ENCODE data around the gene TAS2R39.

The TAS2R39 gene

GRCh38 chr7:143216686-143217085, 33.5 kb downstream of the TAS2R39 start:
- no peaks in the 10 kb centered on the region for H3K36me3 ChIP-seq (ENCODE audit: insufficient read depth, low read length)
- no peaks in the 10 kb centered on the region for H3K9me3 ChIP-seq (ENCODE audit: insufficient read depth, low read depth, low read length)
- H3K9ac ChIP-seq (ENCODE audit: low read depth, low read length): no peak overlapping the region
- 89% methylated on average over 2 of the region's 2 CpGs for WGBS
- H3K4me3 ChIP-seq (ENCODE audit: low read length): no peak overlapping the region
- H3K27me3 ChIP-seq (ENCODE audit: insufficient read depth, low read length): no peaks in the 10 kb centered on the region
- H3K27ac ChIP-seq (ENCODE audit: low read depth, low read length): no peak overlapping the region
- H3K4me1 ChIP-seq (ENCODE audit: insufficient read depth, low read length): no peaks in the 10 kb centered on the region

GRCh38 chr7:143217806-143218205, 34.6 kb downstream of the TAS2R39 start:
- H3K36me3 ChIP-seq (ENCODE audit: insufficient read depth, low read length): no peaks in the 10 kb centered on the region
- no peak overlapping the region for H3K4me3 ChIP-seq (ENCODE audit: low read length)
- WGBS: 95% methylated on average over 2 of the region's 2 CpGs
- no peaks in the 10 kb centered on the region for H3K9me3 ChIP-seq (ENCODE audit: insufficient read depth, low read depth, low read length)
- H3K27ac ChIP-seq (ENCODE audit: low read depth, low read length): no peak overlapping the region
- no peaks in the 10 kb centered on the region for H3K27me3 ChIP-seq (ENCODE audit: insufficient read depth, low read length)
- H3K9ac ChIP-seq (ENCODE audit: low read depth, low read length): no peak overlapping the region
- no peaks in the 10 kb centered on the region for H3K4me1 ChIP-seq (ENCODE audit: insufficient read depth, low read length)

GRCh38 chr7:143221286-143221685, 38.1 kb downstream of the TAS2R39 start:
- no peaks in the 10 kb centered on the region for H3K9me3 ChIP-seq (ENCODE audit: insufficient read depth, low read depth, low read length)
- no peak overlapping the region for H3K4me3 ChIP-seq (ENCODE audit: low read length)
- WGBS: 82% methylated on average over 2 of the region's 2 CpGs

DNA sequence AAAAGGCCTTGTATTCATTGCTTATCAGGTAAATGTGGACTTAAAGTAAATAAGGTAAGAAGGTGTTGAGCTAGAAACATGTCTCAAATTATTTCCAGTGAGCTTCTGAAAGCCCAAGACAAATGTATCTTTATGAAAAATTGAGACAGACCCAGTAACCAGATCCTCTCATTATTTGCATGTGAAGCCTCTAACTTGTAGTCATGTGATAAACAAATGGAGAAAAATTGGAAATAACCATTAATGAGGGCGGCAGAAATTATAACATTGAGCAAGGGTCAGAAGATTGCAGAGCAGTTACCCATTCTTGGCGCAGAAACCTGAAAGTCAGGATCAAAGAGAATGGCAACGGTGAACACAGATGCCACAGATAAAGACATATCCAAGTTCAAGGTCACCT, 38.5 kb downstream of the TAS2R39 start, which contains the start of gene TAS2R40:
TAS2R40 (plus strand) TSS at position 301 of the 400 bp plus-strand sequence; CDS start at position 343, 42 bp downstream.
- no peak within 1 kb of the TSS for H3K27ac ChIP-seq (ENCODE audit: low read depth, low read length)
- 89% methylated on average over 3 of the region's 3 CpGs for WGBS
- no peak within 1 kb of the TSS for H3K9ac ChIP-seq (ENCODE audit: low read depth, low read length)
- H3K9me3 ChIP-seq (ENCODE audit: insufficient read depth, low read depth, low read length): no peaks in the 10 kb centered on the region
- H3K4me3 ChIP-seq (ENCODE audit: low read length): no peak within 1 kb of the TSS
- H3K27me3 ChIP-seq (ENCODE audit: insufficient read depth, low read length): no peaks in the 10 kb centered on the region
- no peaks in the 10 kb centered on the region for H3K4me1 ChIP-seq (ENCODE audit: insufficient read depth, low read length)
- no peaks in the 10 kb centered on the region for H3K36me3 ChIP-seq (ENCODE audit: insufficient read depth, low read length)

More at GRCh38 chr7:143221286-143221685, 38.1 kb downstream of the TAS2R39 start:
- Histone ChIP-seq H3K36me3 (ENCODE audit: insufficient read depth, low read length) (no peaks in the 10 kb centered on the region), H3K4me1 (ENCODE audit: insufficient read depth, low read length) (no peaks in the 10 kb centered on the region), H3K27ac (ENCODE audit: low read depth, low read length) (no peak overlapping the region), H3K9ac (ENCODE audit: low read depth, low read length) (no peak overlapping the region), H3K27me3 (ENCODE audit: insufficient read depth, low read length) (no peaks in the 10 kb centered on the region)

DNA sequence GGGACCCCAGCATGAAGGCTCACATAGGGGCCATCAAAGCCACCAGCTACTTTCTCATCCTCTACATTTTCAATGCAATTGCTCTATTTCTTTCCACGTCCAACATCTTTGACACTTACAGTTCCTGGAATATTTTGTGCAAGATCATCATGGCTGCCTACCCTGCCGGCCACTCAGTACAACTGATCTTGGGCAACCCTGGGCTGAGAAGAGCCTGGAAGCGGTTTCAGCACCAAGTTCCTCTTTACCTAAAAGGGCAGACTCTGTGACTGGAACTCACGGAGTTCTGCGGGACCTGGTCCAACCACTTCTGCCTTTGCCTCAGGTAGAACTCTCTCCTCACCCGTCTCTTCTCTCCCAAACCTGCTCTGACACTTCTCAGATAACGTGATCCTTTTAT, 39.6 kb downstream of the TAS2R39 start:
- no peaks in the 10 kb centered on the region for H3K9me3 ChIP-seq (ENCODE audit: insufficient read depth, low read depth, low read length)
- H3K27ac ChIP-seq (ENCODE audit: low read depth, low read length): no peak overlapping the region
- H3K36me3 ChIP-seq (ENCODE audit: insufficient read depth, low read length): no peaks in the 10 kb centered on the region
- H3K9ac ChIP-seq (ENCODE audit: low read depth, low read length): no peak overlapping the region
- no peaks in the 10 kb centered on the region for H3K27me3 ChIP-seq (ENCODE audit: insufficient read depth, low read length)
- no peak overlapping the region for H3K4me3 ChIP-seq (ENCODE audit: low read length)
- H3K4me1 ChIP-seq (ENCODE audit: insufficient read depth, low read length): no peaks in the 10 kb centered on the region
- WGBS: 90% methylated on average over 6 of the region's 7 CpGs

GRCh38 chr7:143223784-143224183, 40.6 kb downstream of the TAS2R39 start:
- Histone ChIP-seq H3K9ac (ENCODE audit: low read depth, low read length) (no peak overlapping the region), H3K9me3 (ENCODE audit: insufficient read depth, low read depth, low read length) (no peaks in the 10 kb centered on the region), H3K27ac (ENCODE audit: low read depth, low read length) (no peak overlapping the region), H3K4me1 (ENCODE audit: insufficient read depth, low read length) (no peaks in the 10 kb centered on the region), H3K27me3 (ENCODE audit: insufficient read depth, low read length) (no peaks in the 10 kb centered on the region), H3K36me3 (ENCODE audit: insufficient read depth, low read length) (no peaks in the 10 kb centered on the region), H3K4me3 (ENCODE audit: low read length) (no peak overlapping the region)
- 89% methylated on average over 4 of the region's 4 CpGs for WGBS

DNA sequence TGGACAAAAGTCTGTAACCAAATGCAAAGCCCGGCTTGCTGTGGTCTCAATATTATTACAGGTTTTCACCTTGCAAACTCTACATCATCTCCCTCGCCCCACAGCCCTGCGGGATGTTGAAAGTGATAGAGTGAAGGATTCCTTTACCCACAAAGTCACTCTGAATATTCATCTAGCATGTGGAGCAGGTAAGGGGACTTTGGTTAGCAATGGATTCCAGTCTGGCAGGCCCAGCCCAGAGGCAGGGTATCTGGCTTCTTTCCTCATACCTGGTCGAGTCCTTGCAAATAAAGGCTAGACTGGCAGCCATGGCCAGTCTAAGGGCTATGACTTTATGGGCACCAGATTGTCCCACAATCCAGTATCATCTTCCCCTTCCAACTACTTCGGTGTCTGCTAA, 41.8 kb downstream of the TAS2R39 start:
- H3K9ac ChIP-seq (ENCODE audit: low read depth, low read length): no peak overlapping the region
- 95% methylated on average over 3 of the region's 5 CpGs for WGBS
- no peaks in the 10 kb centered on the region for H3K36me3 ChIP-seq (ENCODE audit: insufficient read depth, low read length)
- peaks cover 5% of the 10 kb centered on the region for H3K4me1 ChIP-seq (ENCODE audit: insufficient read depth, low read length)
- no peaks in the 10 kb centered on the region for H3K27me3 ChIP-seq (ENCODE audit: insufficient read depth, low read length)
- H3K27ac ChIP-seq (ENCODE audit: low read depth, low read length): no peak overlapping the region
- H3K9me3 ChIP-seq (ENCODE audit: insufficient read depth, low read depth, low read length): no peaks in the 10 kb centered on the region
- no peak overlapping the region for H3K4me3 ChIP-seq (ENCODE audit: low read length)

GRCh38 chr7:143227806-143228205, 44.6 kb downstream of the TAS2R39 start:
- H3K27me3 ChIP-seq (ENCODE audit: insufficient read depth, low read length): no peaks in the 10 kb centered on the region
- WGBS: 86% methylated on average over 1 of the region's 1 CpG
- H3K9me3 ChIP-seq (ENCODE audit: insufficient read depth, low read depth, low read length): no peaks in the 10 kb centered on the region
- H3K4me1 ChIP-seq (ENCODE audit: insufficient read depth, low read length): peaks cover 5% of the 10 kb centered on the region
- no peaks in the 10 kb centered on the region for H3K36me3 ChIP-seq (ENCODE audit: insufficient read depth, low read length)
- H3K4me3 ChIP-seq (ENCODE audit: low read length): no peak overlapping the region
- H3K9ac ChIP-seq (ENCODE audit: low read depth, low read length): no peak overlapping the region
- no peak overlapping the region for H3K27ac ChIP-seq (ENCODE audit: low read depth, low read length)

DNA sequence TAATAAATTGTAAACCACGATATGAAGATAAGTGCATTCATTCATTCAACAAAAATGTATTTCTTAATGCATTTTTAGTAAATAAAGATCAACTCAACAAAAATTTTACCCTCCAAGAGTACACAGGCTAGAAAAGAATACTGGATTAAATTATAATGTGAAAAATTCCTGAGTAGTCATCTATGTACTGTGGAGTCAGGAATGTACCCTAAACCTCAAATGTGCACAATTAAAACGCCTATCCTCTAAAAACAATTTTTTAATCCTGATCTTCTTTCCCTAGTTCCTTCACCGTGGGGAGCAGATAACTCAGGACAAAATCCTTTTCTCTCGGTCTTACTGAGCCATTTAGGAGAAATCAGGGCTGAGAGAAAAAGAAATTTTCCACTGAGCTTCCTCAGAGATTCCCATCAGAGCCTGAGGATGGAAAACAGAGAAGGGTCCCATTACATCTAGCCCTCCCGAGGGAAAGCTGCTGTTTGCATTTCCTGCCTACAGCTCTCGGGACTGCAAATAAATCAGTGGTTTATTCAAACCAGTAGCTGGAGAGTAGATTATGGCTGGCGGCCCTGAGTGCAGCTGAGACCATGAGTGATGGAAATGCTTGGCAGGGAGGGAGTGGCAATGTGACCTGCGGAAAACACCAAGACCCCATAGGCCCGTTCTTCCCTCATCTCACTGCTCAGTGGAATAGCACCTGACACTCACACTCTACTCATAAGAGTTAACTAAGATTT, 46.0 kb downstream of the TAS2R39 start:
- H3K4me3 ChIP-seq (ENCODE audit: low read length): no peak overlapping the region
- H3K27ac ChIP-seq (ENCODE audit: low read depth, low read length): no peak overlapping the region
- 46% methylated on average over 6 of the region's 9 CpGs for WGBS
- H3K27me3 ChIP-seq (ENCODE audit: insufficient read depth, low read length): no peaks in the 10 kb centered on the region
- H3K9ac ChIP-seq (ENCODE audit: low read depth, low read length): no peak overlapping the region
- no peaks in the 10 kb centered on the region for H3K36me3 ChIP-seq (ENCODE audit: insufficient read depth, low read length)
- no peaks in the 10 kb centered on the region for H3K9me3 ChIP-seq (ENCODE audit: insufficient read depth, low read depth, low read length)
- H3K4me1 ChIP-seq (ENCODE audit: insufficient read depth, low read length): peaks cover 5% of the 10 kb centered on the region

- Histone ChIP-seq H3K27ac (ENCODE audit: low read depth, low read length) (no peak overlapping the region), H3K36me3 (ENCODE audit: insufficient read depth, low read length) (no peaks in the 10 kb centered on the region), H3K9ac (ENCODE audit: low read depth, low read length) (no peak overlapping the region), H3K9me3 (ENCODE audit: insufficient read depth, low read depth, low read length) (no peaks in the 10 kb centered on the region), H3K4me3 (ENCODE audit: low read length) (no peak overlapping the region), H3K4me1 (ENCODE audit: insufficient read depth, low read length) (peaks cover 5% of the 10 kb centered on the region), H3K27me3 (ENCODE audit: insufficient read depth, low read length) (no peaks in the 10 kb centered on the region)
- WGBS: 88% methylated on average over 2 of the region's 2 CpGs
Observed at GRCh38 chr7:143230602-143231457, 47.6 kb downstream of the TAS2R39 start.
